Activated CD8-positive, alpha-beta memory T cell treated with anti-CD3 and anti-CD28 coated beads for 36 hours (primary cell): Measurements from ENCODE around the gene UVSSA. TPM values are rescaled to one million over a fixed set of nuclear protein-coding genes. Genes with fewer than 3 reads are reported as not detected.
"Not testable (repeated sequence)": the region's sequence is repeated elsewhere in the genome, so short reads cannot be mapped to it uniquely, and the experiment has no call there.

Experiments used
- CTCF ChIA-PET: fragments of 350-600 bp; sonication (Branson Sonifier 250); formaldehyde crosslinking; loops from one replicate; lab custom pipeline; 2021; ENCODE audit warnings: antibody characterized with exemption; lab: Charles Lee
- POLR2A ChIA-PET: fragments of 350-600 bp; sonication (Branson Sonifier 250); formaldehyde crosslinking; loops from one replicate; lab custom pipeline; 2021; ENCODE audit warnings: antibody characterized with exemption; lab: Charles Lee
- total RNA-seq, 2 experiments: library from RNA; stranded (reverse); gene quantifications; one replicate each; pipeline ENCODE4 v1.2.3, GENCODE V29; 2021

UVSSA gene
- total RNA-seq, 2 experiments from 2014 or later: 15.2 to 17.0 TPM

DNA sequence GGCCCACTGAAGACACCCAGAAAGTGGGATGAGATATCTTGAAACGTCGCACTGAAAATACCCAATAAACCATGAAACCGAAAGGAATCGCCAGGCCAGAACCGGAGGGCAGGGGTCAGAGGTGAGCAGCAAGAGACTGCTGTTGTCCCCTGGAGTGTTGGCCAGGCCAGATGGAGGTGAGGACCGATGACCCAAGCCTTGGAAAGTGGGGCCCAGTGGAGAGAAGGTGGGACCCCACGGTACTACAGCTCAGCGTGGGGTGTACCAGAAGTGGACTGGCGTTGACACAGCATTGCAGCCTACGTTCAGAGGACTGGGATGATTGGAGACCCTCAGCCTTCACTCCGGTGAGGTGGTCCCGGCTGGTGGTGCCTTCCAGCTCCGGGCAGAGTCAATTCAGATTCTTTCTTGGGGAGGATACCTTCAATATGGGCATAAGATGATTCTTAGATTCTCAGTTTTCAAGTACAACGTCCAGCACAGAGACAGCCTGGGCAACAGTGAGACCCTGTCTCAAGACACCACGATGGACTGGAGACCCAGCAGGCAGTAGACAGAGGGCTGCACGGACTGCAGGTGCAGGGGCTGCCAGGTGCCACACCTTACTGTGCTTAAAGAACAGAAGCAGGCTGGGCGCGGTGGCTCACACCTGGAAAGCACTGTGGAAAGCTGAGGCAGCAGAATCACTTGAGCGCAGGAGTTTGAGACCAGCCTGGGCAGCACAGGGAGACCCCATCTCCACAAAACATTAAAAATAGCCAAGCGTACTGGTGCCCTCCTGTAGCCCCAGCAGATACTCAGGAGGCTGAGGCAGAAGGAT lies 34.0 kb upstream of the UVSSA start:
- CTCF ChIA-PET: interaction anchor here (1.2 to 1.3 kb wide), 2 partner anchors 47 to 380 kb away, joined by 3 to 4 read pairs; no protein-coding TSS in a partner anchor
- POLR2A ChIA-PET: no interaction called here

DNA sequence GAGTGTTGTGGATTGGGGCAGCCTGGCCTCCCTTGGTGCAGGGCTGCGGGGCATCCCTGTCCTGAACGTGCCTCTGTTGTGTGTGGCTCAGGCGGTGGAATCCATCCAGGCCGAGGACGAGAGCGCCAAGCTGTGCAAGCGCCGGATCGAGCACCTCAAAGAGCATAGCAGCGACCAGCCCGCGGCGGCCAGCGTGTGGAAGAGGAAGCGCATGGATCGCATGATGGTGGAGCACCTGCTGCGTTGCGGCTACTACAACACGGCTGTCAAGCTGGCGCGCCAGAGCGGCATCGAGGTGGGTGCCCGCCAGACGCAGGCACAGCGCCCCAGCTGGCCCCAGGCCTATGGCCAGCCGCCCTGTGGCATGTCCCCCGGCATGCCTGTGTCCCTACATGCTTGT lies 31.7 kb upstream of the UVSSA start:
- ChIA-PET CTCF (no interaction called here), POLR2A (no interaction called here)

DNA sequence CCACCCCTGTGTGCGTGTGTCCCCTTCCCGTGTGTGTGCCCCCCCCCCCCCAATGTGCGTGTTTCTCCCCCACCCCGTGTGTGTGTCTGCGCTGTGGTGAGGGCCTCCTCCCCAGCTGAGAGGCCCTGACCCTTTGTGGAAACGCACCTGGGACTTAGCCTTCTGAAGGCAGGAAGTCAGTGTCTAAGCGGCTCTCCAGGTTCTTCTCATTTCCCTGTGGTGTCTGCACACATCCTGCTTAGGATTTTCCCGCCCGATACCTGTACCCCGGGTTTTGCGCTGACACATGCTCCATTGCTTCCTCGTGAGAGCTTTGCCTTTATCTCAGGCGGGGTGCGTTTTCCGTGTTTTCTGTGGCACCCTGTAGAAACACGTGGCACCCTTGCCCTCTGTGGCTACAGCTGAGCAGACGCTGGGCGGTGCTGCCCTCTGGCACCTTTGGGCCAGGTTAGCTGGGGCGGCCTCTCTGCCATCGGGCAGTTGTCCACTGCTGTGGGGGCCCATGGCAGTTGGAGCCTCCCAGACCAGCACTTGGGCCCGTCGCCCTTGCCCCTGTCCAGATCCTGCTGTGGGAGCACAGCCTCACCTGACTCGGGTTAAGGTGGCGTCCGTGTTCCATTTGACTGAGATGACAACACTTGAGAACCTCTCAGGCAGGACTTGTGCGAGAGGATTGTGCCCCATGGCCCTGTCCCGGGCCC lies 31.0 kb upstream of the UVSSA start:
- POLR2A ChIA-PET: no interaction called here
- CTCF ChIA-PET: no interaction called here

DNA sequence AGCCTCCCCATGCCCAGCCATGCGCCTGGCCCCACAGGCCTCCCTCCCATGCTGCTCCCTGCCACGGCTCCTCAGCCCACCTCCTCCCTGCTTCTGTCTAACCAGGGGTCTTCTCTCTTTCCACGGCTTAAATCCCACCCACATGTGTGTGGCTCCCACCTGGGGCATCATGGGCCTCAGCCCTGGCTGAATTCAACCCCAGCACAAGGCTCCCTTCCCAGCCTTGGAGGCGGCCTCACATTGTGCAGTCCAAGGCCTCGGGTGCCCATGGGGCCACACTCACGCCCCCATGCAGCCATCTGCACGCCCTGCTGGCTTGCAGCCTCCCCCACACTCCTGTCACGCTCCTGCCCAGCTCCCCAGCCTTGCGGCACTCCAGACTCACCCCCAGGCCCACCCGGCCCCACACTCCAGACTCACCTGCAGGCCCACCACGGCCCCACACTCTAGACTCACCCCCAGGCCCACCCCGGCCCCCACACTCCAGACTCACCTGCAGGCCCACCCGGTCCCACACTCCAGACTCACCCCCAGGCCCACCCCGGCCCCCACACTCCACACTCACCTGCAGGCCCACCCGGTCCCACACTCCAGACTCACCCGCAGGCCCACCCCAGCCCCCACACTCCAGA lies 30.4 kb upstream of the UVSSA start:
- ChIA-PET CTCF (no interaction called here), POLR2A (no interaction called here)

DNA sequence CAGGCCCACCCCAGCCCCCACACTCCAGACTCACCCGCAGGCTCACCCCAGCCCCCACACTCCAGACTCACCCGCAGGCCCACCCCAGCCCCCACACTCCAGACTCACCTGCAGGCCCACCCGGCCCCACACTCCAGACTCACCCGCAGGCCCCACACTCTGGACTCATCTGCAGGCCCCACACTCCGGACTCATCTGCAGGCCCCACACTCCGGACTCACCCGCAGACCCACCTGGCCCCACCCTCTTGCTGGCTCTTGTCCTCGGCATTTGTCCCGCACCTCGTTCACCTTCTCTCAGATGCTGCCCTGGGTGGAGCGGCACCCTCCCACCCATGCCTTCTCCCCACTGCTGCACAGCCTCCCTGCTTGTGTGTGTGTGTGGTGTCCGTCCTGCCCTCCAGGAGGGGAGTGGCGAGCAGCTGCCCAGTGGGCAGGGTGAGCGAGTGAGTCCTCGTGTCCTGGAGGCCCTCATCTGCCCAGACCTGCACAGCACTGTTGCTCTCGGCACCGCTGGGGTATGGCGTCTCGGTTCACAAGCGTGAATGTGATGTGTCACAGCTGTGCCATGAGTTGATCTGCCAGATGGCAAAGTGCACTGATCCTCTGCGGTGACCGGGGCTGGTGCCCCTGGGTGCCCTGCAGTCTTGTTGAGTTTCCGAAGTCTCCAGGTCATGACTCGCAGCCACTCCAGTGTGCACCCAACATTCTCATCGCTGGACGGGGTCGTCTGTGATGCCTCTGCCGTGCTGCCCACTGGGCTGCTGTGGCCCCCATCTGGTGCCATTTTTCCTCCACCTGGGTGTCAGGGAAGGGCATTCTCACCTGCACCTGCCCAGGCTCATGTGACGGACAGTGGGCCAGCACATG lies 29.6 kb upstream of the UVSSA start:
- ChIA-PET POLR2A (no interaction called here), CTCF (no interaction called here)

DNA sequence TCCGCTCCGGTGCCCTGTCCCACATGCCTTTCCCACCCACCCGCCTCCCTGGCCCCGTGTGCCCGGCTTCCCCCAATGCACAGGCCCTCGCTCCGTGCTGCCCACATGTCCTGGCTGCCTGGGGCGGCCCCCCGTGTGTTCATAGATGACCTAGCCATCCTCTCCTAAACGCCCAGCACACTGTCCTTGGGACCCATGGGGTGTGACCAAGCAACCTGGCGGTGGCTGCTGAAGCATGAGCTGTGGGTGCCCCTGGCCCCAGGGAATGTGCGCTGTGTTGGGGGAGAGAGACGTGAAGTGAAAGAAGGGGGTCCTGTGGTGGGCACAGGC lies 29.0 kb upstream of the UVSSA start:
- ChIA-PET POLR2A (interaction anchor here (0.5 kb wide), 1 partner anchor 31 kb away, joined by 5 read pairs; no protein-coding TSS in a partner anchor), CTCF (interaction anchor here (1.2 kb wide), 1 partner anchor 15 kb away, joined by 3 read pairs; no protein-coding TSS in a partner anchor)

DNA sequence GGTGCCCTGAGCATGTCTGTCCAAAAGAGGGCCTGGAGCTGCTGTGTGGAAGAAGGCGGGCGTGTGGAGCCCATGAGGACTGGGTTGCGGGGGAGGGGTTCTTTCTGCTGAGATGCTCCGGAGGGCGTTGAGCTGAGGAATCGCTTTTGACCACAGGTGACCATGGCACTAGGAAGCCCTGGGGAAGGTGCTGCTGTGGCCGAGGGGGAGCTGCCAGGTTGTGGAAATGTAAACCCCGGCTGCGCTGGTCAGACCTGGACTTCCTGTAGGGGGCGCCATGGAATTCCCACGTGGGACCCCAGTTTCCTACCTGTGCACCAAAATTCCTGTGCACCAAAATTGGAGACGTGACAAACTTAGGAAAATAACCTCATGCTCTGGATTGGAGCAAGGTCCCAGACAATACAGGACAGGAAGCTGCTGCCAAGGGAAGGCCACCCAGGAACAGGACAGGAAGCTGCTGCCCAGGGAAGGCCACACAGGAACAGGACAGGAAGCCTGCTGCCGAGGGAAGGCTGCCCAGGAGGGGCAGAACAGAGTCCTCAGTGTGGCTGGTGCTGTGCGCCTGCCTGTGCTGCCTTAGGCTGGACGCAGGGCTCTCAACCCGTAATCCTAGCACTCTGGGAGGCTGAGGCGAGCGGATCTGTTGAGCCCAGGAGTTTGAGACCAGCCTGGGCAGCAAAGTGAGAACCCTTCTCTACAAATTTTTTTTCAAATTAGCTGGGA lies 28.4 kb upstream of the UVSSA start:
- POLR2A ChIA-PET: interaction anchor here (0.5 kb wide), 1 partner anchor 32 kb away, joined by 5 read pairs; no protein-coding TSS in a partner anchor
- CTCF ChIA-PET: interaction anchor here (1.1 to 1.2 kb wide), 2 partner anchors 11 to 14 kb away, joined by 3 read pairs; no protein-coding TSS in a partner anchor

DNA sequence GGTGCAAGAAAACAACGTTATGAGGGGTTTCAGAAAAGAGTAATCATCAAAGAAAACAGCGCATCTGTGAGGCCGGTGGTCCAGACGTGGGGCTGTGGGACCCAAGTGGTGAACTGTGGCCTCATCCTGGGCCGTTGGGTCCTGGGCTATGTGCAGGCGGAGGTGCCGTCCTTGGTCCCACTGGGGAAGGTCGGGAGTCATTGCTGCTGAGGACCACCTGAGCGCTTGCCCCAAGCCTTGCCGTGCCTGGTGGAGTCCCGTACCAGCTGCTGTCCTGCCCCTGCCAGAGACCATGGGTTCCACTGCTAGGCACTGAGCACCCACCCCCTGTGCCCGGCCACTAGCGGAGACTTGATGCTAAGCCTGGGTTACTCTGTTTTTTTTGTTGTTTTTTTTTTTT lies 25.5 kb upstream of the UVSSA start:
- CTCF ChIA-PET: no interaction called here
- POLR2A ChIA-PET: no interaction called here

DNA sequence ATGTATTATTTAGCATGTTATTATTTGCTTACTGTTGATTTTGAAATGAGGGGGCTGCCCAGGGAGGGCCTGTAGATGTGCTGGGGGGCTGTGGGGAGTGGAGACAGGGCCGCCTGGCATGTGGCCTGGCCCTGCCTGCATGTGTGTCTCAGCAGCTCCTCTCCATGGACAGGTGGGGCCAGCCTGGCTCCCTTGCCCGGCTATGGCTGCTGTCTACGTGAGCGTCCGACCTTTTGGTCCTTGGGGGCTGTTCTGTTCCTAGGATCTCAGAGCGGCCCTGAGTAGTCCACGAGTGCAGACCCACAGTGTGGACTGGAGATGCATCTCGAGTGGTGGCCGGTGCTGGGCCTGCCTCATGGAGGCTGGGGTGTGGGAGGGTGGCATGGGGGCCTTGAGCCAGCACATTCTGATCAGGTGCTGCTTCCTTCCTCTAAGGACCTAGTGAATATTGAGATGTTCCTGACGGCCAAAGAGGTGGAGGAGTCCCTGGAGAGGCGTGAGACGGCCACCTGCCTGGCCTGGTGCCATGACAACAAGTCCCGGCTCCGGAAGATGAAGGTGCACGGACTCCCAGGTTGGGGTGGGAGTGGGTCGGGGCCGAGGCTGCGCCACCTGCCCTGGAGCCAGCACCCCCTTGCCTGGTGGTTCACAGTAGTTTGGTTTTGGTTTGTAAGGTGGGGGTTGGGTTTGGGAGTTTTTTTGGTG lies 24.9 kb upstream of the UVSSA start:
- POLR2A ChIA-PET: interaction anchor here (0.6 kb wide), 1 partner anchor 7 kb away, joined by 10 read pairs; no protein-coding TSS in a partner anchor
- CTCF ChIA-PET: no interaction called here

DNA sequence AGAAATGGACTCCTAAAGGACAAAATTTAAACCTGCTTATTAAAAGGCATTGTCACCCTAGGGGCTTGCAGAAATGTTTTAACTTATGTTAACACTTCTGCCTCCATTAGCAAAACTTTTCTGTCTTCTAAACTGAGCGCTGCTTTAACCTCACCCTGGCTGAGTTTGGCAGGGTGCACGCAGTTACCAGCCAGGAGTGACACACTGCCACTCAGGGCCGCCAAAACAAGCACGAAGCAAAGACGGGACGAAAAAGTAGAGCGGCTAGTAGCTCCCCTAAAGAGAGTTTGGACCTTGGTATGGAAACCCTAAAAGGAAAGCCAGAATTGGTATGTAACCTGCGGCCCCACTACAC lies 23.8 kb upstream of the UVSSA start:
- ChIA-PET POLR2A (no interaction called here), CTCF (interaction anchor here (0.7 kb wide), 2 partner anchors 33 to 171 kb away, joined by 3 to 5 read pairs; no protein-coding TSS in a partner anchor)

DNA sequence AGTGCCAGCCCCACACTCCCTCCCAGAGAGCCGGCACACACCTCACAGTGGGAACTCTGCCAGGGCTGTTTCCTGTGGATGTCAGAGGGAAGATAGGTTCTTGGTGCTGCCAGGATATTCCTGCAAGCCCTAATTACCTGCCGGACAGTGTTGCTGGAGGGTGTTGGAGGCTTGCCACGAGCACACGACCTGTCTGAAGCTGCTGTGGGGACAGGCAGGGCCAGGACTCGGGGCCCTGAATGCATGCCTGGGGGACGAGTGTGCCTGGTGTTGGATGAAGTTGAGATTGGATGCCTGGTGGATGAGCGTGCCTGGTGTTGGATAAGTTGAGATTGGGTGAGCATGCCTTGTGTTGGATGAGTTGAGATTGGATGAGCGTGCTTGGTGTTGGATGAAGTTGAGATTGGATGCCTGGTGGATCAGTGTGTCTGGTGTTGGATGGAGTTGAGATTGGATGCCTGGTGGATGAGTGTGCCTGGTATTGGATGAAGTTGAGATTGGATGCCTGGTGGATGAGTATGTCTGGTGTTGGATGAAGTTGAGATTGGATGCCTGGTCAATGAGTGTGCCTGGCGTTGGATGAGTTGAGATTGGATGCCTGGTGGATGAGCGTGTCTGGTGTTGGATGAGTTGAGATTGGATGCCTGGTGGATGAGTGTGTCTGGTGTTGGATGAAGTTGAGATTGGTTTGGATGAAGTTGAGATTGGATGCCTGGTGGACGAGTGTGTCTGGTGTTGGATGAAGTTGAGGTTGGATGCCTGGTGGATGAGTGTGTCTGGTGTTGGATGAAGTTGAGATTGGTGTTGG lies 23.2 kb upstream of the UVSSA start:
- POLR2A ChIA-PET: no interaction called here
- CTCF ChIA-PET: no interaction called here

DNA sequence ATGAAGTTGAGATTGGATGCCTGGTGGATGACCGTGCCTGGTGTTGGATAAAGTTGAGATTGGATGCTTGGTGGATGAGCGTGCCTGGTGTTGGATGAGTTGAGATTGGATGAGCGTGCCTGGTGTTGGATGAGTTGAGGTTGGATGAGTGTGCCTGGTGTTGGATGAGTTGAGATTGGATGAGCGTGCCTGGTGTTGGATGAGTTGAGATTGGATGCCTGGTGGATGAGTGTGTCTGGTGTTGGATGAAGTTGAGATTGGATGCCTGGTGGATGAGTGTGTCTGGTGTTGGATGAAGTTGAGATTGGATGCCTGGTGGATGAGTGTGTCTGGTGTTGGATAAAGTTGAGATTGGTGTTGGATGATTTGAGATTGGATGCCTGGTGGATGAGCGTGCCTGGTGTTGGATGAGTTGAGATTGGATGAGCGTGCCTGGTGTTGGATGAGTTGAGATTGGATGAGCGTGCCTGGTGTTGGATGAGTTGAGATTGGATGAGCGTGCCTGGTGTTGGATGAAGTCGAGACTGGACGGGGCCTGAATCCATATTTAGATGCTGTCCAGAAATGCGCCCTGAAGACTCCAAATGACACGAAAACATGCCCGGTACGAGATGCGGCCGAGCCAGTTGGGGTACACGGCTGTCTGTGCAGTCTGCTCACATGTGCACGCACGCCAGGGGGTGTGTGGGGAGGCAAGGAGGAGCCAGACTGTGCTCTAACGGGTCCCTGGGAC lies 22.4 kb upstream of the UVSSA start:
- POLR2A ChIA-PET, CTCF ChIA-PET: not testable (repeated sequence)

DNA sequence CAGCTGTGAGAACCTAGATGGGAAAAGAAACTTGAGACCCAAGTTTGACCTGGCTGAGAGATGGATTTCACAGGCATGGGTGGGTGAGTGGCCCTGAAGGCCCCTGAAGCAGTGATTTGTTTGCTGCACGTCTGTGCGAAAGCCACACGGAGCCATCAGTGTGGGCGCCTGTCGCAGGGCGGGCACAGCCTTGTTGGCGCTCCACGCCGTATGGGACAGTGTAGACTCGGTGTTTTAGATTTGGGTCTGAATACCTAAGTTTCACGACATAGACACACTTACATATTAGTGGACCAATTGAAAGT lies 21.9 kb upstream of the UVSSA start:
- ChIA-PET CTCF (no interaction called here), POLR2A (no interaction called here)

DNA sequence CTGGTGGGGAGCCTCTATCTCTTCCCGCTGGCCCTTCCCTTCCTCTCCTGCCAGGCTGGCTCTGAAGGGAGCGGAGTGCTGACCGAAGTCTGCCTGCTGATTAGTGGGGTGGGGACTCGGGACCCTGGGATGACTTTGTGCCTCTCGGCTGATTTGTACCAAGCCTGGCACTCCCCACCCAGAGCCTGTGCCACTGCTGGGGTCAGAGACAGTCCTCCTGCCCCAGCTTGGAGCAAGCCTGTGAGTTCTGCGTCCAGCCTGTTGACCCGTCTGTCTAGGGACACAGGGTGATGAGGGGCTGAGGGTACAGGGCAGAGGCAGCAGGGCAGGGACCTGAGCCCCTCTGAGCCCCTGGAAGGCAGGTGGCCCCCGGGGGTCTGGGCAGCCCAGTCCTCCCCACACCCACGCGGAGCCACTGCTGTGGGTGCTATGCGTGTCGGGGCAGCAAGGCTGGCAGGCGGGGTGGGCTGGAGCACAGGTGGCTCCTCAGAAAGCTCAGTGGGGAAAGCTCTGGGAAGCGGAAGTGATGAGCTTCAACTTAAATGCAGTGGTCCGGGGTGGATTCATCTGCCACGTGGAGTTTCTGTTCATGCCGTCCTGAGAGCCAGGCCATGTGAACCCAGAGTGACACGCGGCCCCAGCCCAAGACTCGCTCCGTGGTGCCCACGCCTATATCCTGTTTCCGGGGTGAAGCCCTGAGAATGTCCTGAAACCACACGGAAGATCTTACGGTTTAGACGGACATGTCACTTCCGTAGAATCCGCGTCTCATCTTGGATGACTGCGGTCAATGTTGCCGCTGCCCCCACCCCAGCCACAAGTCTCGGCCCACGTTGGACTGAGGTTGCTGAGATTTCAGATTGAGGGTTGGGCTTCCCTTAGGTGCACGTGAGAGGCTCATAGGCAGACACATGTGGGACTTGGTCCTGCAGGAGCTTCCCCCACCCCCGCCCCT lies 21.1 kb upstream of the UVSSA start:
- CTCF ChIA-PET: no interaction called here
- POLR2A ChIA-PET: no interaction called here

DNA sequence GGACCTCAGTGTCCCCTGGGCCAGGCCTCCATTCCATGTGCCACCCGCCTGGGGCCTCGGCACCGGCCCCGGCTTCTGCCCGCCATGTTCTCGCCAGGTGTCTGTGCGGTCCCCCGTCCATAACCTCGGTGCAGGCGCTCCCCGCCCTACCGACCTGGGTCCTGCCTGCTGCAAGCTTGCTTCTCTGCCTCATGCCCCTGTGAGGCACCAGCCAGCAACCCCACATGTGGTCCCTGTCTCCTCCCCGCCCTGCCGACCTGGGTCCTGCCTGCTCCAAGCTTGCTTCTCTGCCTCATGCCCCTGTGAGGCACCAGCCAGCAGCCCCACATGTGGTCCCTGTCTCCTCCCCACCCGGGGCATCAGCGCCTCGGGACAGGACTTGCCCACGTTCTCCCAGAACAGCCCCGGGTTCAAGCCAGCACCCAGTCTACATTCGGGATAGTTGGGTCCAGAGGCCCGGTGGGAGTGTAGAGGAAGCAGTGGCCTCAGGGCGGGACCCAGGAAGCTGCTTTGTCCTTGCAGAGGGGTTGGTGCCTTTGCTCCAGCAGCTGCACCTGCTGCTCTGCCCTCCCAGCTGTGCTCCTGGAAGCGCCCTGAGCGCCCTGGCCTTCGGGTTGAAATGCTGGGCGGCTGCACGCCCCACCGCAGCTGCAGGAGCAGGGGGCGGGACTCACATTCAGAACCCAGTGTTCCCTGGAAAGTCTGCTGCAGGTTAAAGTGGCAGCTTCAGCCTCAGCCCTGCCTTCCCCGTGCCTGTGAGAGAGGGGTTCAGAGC lies 20.1 kb upstream of the UVSSA start:
- ChIA-PET POLR2A (no interaction called here), CTCF (no interaction called here)
